GM19455 (cell line): ENCODE results near the gene MCM9.

Experiments used
- ATAC-seq: cut with Tn5 transposase; IDR thresholded peaks from one replicate; pipeline ENCODE4 v1.9.1; 2021; ENCODE audit not compliant: unreplicated experiment

Gene MCM9

DNA sequence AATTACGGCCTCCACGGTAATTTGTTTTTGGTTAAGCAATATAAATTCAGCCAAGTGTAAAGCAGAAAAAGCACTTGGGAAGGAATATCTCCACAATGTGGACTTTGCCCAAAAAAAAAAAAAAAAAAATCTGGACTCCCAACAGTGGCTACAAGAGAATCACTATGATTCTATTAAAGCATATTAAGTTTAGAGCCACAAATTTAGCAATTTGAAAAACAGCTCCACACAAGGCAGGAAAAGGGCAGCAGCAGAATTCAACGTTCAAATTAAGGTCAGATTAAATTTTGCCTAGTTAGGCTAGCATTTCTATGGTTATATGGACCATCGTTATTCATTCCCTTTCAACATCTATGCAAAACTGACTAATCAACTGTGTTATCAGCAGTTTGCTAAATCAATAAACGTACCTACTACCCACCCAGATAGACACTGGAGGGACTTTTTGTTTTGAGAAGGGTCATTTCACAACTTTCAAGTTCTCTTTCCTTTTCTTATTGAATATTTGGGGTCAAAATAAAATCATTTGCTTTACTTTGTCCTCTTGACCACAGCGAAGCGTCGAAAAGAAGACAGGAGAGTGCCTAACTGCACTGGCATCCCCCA is 1.0 kb downstream of the MCM9 start:
- ATAC-seq, result peak; percentile 4

GRCh38 chr6:118932421-118932820 is 2.5 kb downstream of the MCM9 start:
- no peak for ATAC-seq

DNA sequence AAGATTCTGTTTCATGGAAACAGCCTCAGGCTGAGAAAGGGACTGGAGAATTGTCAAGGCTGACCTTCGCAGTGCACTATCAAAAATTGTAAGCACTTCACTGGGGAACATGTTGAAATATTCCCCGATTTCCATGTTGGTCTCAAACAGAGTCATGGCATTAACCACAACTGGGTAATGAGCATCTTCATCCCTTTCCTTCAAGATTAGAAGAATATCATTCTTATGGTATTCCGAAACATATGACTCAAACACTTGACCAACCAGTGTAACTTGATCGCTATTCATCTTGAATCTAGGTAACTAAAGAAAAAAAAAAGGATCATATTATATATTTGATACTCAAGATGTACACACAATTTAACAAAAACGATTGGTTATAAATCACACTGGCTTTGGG is 3.5 kb downstream of the MCM9 start:
- ATAC-seq, result no peak

DNA sequence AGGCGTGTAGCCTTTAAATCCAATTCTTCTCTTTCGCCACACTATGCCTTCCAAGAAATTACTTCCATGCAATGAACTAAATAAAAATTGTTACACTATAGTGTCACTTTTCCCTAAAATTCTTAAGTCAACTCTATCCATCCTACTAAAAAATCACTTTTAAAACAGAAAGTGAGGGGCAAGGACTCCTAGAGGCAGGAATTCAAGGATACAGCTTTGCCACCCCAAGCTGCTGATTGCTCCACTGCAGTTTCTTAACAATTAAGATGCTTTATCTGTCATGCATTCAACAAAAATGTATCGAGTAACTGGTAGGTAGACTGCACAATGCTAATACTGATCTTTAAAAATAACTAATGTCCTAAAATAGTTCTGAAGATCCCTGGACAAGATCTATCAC is 4.3 kb downstream of the MCM9 start:
- no peak for ATAC-seq

DNA sequence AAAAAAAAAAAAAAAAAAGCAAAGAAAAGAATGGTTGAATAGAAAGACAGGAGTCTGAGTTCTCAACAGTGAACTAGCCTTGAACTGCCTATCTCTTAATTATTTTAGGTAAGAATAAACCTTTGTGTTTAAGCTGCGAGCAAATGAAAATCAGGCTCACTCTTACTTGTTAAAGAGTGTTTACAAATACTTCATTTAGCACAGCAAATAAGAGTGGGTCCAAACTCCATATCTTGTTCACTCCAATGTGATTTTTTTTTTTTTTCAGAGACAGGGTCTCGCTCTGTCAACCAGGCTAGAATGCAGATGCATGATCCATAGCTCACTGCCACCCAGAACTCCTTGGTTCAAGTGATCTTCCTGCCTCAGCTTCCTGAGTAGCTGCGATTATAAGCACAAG is 11.9 kb downstream of the MCM9 start:
- no peak for ATAC-seq

GRCh38 chr6:118921084-118921483 is 13.9 kb downstream of the MCM9 start:
- no peak for ATAC-seq

- no peak for ATAC-seq
These were observed 16.6 kb downstream of the MCM9 start for GRCh38 chr6:118918329-118918725.

DNA sequence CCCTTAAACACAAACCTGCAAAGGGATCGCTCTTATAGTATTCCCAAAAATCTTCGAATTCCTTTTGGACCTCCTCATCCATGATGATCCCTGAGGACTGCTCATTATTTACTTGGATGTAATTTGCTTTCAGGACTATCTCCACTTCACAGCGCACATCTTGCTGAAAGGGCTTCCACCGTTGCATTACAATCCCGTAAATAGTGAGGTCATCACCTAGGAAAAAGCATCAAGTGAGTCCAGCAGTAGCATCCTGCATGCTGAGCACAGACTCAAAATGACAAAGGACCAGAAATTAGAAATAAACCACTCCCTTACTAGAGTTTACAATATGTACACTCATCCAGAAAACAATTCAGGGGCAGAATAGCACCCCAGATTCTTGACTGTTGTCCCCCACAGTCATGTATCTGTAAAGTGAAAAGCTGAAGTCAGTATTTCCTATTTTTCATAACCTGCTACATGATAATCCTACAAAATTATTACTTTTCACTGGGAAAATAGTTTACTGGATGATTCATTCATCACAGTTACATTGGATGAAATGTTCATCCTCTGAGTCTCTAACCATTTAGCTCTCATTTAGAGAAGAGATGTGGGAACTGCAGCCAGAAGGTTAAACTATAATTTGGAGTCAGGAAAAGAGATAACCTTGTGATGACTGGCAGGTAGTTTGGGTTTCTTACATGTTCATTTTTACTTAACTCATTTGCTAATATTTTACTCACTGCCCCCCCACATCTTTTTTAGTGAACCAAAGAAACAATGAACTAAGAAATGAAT is 17.2 kb downstream of the MCM9 start:
- ATAC-seq, result no peak

GRCh38 chr6:118914598-118914997 is 20.4 kb downstream of the MCM9 start:
- no peak for ATAC-seq

- no peak for ATAC-seq
These were observed 21.8 kb downstream of the MCM9 start for GRCh38 chr6:118913161-118913560.

- no peak for ATAC-seq
These were observed 22.3 kb downstream of the MCM9 start for GRCh38 chr6:118912646-118913045.

DNA sequence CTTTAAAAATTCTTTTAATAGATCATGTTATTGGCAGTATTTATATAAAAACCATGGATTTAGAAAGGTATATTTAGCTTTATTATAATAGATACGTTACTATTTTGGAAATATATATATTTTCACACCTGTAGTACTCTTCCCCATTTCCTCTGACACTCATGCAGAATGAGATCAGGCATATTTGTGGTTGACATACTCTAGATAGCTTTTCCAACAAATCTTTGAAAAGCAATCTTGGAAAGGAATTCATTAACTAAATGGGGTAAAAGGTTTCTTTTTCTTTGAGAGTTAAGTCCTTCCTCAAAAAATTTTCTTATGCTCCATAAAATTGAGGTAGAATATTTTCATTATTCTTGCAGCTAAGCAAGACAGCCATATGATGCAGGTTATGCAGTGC is 26.5 kb downstream of the MCM9 start:
- ATAC-seq, result no peak

DNA sequence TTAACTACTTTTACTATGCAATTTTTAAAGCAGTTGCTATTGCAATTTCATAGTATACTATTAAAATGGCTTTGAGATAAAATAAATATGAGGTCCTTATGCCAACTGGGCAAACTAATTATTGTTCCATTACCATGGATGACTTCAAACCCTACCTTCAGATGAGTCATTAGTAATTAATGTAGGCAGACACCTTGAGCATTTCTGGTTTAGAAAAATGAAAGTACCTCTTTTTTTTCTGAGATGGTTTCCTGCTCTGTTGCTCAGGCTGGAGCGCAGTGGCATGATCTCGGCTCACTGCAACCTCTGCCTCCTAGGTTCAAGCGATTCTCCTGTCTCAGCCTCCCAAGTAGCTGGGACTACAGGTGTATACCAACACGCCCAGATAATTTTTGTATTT is 29.1 kb downstream of the MCM9 start:
- ATAC-seq, result no peak

DNA sequence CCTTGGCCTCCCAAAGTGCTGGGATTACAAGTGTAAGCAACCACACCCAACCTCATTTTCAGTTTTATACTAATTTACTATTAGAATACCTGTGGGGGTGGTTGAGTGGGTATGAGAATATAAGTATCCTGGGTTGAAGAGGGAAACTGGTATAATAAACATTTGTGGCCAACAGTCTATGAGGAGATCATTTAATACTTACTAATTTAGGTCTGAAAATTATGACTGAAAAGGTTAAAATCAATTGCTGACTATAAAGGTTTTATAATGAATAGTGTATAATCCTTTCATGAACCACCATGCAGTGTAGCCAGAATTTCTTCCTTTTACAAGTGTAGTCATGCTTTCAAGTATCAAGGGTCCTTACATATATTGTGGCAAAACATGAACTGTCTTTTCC is 29.9 kb downstream of the MCM9 start:
- ATAC-seq, result no peak

GRCh38 chr6:118903691-118904090 is 31.3 kb downstream of the MCM9 start:
- ATAC-seq, result no peak

DNA sequence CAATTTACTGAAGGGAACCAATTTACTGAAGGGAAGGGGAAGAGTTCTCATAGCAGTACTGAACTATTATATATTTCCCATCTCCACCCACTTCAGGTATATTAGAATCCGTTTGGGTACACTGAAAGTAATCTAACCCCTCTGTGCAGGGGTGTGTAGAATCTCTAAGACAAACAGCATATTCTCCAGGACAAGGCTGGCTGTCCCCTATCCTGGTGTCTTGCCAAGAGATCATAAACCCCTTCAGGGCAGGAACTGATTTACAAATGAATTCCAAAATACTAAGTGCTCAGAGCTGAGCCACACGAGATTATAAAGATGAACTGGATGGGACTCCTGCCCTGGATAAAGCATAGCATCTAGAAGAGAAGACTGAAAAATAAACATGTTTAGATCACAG is 31.8 kb downstream of the MCM9 start:
- ATAC-seq, result no peak

DNA sequence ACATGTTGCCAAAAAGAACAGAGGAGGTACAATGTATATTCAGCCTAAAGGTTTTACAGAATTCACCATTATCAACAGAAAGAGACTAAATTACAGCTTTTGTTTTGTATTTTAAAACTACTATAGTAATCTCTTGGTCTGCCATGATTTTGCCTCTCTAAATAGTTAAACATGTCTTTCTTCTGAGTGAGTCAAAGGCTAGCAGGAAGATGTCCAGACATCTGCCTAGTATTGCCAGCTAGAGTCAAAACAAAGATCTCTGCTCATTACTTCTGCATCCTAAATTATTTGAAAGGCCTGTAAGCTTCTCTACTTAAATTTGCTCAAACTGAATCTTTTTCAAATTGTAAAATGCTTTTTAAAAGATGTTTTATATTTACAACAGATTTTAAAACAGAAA is 32.2 kb downstream of the MCM9 start:
- ATAC-seq, result no peak

DNA sequence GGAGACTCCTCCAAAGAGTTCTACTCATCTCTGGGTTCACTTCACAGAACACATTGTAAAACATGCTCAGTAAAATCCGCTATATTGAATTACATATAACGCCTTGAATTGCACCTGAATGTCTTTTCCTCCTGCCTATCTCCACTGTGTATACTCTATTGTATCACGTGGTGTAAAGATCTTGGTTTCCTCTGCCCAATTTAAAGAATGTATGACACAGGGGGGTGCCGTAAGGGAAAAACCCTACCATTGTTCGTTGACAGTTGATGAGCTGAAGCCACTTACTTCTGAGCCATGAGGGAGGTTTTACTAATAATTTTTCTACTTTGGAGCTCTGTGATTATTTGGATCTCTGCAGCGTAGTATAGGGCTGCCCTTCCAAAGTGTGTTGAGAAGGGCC is 35.0 kb downstream of the MCM9 start:
- no peak for ATAC-seq

DNA sequence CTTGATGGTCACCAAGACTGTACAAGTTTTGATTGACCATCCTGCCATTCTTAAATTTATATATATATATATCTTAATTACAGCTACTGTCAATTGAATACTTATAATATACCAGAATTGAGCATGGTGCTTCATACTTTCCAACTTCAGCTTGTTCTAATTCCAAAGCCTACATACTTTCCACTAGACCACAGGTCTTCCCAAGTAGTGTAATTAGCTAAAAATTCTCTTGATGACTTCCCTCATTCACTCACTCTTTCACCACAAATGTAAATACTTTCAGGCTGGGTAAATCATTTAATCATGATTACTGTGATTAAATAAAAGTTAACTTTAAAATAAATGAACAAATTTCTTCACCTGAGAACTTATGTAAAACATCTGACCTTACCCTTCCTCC is 37.6 kb downstream of the MCM9 start:
- ATAC-seq, result no peak

DNA sequence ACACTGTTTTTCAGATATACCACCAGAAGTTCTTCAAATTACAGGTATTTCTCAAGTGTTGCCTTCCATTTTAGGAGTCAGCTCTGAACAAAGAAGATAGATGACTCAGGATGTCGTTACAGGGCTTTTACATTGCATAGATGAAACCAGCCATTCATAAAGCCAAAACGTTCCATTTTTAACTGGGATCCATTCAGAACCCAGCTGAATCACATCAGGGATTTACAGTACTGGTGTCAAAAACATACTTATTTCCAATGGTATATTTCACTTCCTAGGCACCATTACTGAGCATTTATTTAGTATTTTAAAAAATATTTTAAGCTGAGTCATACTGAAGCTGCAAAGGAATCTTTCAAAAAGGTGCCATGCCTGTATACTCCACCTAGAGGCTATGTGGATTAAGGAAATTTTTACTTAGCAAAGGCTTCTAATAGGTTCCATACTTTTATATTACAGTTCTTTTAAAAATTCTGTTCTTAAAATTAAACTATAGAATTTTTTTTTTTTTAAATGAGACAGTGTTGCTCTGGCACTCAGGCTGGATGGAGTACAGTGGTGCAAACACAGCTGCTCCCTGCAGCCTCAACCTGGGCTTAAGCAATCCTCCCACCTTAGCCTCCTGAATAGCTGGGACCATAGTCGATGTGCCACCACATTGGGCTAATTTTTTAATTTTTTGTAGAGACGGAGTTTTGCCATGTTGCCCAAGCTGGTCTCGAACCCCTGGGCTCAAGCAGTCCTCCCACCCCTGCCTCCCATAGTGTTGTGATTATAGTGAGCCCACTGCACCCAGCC is 38.4 kb downstream of the MCM9 start:
- ATAC-seq, result peak; percentile 18

DNA sequence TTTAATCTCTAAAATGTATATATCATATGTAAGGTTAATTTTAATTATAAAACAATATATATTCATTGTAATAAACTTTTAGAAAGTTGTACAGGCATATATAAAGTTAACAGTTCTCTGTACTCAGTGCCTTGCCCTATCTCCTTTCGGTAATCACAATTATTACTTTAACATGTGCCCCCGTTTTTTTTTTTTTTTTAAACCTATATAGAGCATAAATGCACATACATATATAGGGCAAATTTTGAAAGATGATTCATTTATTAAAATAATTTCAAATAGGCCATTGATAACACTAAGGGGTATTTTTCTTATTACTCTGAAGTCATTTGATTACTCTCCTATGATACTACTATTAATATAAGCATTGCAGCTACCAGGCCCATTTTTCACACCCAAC is 39.1 kb downstream of the MCM9 start:
- no peak for ATAC-seq

DNA sequence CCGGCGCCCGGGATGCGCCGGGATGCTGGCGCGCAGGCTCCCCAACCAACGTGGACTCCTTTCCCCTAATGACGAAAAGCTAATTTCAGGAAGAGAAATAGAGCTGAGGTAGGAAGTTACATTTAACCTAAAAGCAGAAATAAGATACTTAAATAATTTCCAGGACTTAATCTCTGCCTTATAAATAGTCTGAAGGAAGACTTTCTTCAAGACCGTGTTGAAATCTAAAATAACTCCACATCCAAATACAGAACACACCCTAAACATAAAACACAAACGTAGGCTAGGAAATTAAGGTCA is 39.7 kb downstream of the MCM9 start:
- no peak for ATAC-seq
